GM18867 (cell line): ENCODE measurements around the gene KRTAP11-1.

Source experiments
- ATAC-seq: cut with Tn5 transposase; IDR thresholded peaks from one replicate; pipeline ENCODE4 v1.9.1; 2021; ENCODE audit warnings: mild to moderate bottlenecking, moderate library complexity; ENCODE audit not compliant: unreplicated experiment

Gene KRTAP11-1, protein sequence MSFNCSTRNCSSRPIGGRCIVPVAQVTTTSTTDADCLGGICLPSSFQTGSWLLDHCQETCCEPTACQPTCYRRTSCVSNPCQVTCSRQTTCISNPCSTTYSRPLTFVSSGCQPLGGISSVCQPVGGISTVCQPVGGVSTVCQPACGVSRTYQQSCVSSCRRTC

DNA sequence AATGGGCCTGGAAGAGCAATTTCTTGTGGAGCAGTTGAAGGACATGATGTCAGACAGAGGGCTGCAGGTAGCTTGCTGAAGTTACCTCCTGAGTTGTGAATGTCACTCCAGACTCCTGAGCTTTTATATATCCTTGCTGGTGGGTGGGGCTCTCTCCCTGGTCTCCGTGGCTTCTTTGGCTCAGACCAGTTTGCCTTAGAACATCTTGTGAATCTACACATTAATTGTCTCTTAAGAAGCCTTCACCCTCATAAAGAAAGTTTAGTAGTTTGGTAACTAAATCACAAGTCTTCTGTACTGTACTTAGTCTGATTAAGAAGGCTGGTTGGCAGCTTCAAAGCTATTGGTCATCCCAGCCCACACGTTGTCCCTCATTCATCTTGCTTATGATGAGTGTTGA, at the start of gene KRTAP11-1:
TSS of gene KRTAP11-1 (minus strand) at position 101 of the 400 bp plus-strand sequence. CDS start at position 45, 56 bp downstream.
- ATAC-seq: no peak

DNA sequence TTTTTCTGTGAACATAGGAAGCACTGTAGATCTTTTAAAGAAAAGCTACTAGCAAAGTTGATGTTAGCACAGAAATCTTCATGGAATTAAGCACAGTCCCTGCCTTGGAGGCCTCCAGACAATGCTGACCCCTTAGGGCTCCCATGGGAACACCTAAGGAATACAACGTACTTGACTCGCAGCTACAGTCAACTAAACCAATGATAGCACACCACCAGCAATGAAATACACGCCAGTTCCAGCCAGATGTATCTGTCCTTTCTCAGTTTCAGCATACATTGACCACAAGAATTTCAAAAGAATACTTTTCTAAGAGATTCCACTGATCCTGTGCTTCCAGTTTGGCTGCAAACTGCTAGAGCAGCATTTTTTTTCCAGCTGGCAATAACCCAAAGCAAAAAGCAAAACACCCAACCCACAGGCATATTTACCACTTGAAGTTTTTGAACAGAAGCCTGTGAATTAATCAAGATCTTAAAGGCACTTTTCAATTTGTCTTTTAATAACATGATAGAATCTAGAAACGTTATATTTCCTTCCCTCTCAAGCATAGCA, 42.8 kb upstream of the KRTAP11-1 start:
- ATAC-seq: no peak

DNA sequence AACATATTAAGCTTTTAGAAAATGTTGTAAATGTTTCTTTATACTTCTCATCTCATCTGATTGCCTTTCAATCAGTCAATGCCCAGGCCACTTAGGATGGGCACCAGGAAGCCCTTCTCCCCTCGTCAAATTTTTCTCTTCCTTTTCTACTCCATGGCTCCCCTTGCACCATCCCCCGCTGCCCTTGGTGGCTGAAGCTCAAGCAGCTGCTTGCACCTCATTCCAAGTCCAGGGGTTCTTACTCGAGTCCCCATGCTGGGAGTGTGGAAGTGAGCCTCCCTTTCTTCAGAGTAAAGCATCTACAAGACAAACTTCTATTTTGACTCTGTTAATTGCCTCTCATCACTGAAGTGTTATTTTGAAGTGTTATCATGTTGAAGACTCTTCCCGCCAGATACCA, 39.7 kb upstream of the KRTAP11-1 start:
- ATAC-seq: no peak

DNA sequence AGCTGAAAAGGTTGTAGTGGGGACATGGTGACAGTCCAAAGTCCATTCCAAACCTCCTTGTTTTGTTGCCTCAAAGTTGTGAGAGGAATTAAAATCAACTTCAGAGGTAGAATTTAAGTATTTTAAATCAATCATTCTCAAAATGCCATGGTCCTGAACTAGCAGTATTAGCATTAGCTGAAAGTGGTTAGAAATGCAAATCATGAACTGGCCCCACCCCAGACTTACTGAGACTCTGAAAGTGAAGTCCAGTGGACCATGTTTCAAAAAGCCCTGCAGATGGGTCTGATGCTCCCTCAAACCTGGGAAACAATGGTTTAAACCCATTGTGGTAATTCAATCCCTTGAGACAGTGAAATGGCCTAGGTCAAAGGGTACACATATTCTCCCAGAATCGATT, 36.2 kb upstream of the KRTAP11-1 start:
- ATAC-seq: no peak

DNA sequence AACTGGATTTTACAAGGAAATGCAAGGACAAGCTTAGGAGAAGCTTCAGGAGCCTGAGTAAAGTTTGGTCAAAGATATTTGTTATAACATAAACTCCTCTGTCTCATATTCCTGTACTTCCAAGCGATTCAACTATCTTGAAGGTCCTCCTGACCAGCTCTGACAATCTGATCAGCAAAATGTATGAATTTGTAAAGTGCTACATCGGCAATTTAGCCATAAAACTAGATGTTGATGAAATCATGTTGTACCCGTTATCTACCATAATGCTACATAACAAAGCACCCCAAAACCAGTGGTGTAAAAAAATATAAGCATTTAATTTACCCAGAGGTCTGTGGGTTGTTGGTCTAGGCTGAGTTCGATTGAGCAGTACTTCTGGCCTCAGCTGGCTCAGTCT, 19.5 kb upstream of the KRTAP11-1 start:
- ATAC-seq: no peak

DNA sequence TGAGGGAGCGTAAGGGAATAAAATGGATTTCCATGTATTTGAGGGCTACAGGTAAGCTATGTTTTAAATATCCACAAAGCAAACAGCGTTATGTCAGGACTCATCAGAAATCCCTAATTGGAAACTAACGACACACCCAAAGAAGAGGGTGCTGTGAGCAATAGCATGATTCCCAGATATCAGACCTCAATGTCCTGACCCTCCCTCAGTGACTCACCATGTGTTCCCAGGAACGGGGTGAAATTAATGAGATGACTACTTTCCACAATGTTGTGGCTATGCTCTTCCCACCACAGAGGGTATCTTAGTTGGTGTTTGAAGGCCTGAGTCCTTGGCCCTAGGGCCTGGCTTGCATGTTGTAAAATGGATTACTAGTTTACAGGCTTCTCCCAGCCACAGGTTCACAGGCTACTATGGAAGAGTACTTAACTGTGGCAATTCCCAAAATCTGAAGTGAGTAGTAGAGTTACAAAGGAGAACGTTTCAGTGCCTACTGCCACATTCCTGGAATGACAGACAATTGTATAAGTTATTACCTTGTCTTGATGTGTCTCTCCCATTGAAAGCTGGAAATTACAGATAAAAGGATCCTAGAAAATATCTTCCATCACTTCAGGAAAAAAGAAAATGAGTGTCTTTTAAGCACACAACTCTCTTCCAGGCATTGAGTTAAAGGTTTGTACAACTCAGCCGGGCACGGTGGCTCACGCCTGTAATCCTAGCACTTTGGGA, 1.7 kb upstream of the KRTAP11-1 start:
- no peak for ATAC-seq

DNA sequence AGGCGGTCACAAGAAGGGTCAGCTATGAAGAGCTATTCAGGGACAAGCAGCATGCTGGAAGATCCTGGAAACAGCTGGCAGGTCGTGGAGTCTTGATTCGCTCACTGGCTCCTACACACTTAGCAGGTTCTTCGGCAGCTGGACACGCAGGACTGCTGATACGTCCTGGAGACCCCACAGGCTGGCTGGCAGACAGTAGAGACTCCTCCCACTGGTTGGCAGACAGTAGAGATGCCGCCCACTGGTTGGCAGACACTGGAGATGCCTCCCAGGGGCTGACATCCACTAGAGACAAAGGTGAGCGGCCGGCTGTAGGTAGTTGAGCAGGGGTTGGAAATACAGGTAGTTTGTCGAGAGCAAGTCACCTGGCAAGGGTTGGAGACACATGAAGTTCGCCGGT, 466 bp downstream of the KRTAP11-1 start:
- ATAC-seq: no peak

DNA sequence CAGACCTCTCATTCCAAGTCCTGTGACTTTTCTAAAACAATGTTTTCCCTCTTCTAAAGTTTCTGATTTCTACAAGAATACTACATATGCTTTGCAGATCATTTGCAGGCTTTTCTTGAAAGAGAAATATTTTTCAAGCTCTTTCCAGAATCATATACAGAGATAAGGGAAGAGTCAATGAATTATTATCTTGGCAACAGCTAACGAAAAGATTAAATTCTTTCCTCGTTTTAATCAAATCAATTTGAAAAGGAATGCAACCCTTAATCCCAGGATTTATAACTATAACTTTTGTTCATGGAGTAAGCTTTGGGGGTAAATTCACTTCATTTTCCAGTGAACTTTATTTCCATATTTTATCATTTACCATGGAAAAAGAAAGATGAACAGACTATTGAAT, 6.9 kb downstream of the KRTAP11-1 start:
- no peak for ATAC-seq

DNA sequence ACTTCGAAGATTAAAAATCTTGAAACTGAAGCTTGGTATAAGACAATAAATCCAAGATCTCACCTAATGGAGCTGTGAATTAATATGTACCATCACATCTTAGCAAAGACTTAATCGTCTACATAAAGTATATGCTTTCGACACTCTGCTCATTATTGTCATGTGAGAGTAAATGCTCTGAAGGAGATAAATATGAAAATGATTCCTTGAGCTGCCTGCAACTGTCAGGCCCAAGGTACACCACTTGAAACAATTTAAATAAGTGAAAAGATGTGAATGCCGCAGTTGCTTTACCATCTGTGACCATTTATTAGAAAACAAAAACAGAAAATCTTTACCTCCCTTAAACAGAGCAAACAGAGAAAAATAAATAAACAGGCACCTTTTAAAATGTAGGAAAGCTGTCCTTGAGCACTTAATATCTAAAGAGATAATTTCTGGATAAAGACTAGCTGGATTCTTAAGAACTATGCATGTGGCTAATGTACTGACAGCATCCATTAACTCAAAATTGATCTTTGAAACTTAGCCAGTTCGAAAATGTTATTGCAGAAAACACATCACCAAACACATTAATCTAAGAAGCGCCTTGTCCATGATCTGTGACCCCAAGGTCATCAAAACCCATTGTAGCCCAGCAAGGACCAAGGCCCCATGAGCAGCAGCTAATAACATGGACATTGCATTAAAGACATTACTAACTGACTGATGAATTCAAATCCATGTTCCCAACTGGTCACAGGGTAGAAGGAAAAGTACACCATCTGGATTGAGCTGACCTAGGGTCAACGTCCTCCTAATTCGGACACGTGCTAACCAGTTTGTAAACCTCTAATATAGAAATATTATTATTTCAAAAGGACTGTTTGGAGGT, 33.5 kb downstream of the KRTAP11-1 start:
- ATAC-seq: no peak

DNA sequence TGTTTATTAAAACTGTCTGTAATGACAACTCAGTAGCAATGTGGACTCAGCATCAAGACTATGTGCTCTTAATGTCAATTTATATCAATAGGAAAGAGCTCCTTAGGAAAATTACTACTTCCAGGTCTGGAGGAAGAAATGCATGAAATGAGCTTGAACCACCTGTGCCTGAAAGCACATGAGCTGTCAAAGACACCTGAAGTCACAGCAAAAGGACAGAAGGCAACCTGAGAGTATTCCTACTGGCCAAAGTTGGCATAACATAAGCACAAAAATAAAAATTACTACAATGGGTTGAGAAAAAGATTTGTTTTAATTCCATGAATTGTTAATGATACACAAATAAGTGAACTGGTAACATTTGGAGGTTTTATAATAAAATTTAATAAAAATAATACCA, 38.4 kb downstream of the KRTAP11-1 start:
- ATAC-seq: no peak

DNA sequence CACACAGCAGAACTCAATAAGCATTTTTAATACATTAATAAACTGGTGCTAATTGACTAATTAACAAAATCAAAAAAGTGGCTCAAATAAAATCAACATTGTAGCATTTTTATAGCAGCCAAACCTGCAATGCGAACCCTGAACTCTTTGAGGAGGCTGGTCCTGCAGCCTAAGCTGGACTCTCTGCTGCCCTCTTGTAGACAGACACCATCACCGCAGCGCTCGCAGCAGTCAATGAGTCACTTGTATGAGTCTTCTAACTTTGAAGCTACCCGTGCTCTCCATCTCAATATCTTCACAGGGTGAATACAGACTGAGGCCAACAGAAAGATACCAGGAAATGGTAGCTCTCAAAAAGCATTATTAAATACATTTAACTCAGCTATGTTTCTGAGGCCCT, 42.1 kb downstream of the KRTAP11-1 start:
- ATAC-seq: no peak

DNA sequence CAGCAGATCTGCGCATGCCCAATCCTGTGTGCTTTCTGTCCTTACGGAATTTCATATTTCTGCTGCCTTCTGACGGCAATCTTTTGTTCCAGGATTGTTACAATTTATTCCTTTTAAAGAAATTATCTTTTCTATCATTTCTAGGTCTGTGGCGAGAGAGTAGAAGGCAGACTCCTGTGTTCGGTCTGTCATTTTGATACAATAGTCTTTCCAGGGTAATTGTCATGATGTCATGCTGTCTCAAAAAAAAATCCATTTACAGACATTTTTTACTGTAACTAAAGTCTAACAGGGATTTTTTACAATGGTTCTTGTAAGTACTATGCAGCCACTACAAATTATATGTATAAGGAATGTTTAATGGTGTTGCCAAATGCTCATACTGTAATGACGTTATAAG, 42.8 kb downstream of the KRTAP11-1 start:
- ATAC-seq: no peak

DNA sequence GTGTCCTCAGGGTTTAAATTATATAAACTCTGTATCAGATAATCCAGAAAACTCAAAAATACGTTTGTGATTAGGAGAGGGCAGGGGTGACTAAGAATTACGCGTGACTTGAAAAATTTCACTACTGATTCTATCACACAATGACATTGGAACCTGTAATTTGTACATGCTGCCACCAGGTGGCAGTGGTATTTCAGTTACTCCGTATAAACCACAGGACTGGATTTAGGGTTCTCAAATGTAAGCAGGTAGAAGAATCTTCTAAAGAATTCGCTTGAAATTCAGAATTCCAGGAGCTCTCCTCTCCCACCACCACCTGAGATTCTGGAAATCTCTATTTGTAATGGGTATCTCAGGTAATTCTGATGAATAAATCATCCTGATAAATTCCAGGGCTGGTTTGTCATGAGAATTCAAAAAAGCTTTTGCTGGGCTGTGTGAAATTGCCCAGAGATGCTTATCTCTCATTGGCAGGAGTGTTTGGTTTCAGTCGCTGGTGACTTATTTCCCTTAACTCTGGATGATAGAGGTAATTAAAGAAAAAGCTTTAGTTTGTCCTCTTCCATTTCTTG, 50.1 kb downstream of the KRTAP11-1 start:
- no peak for ATAC-seq
